ENCODE measurements around the gene BOK.

GRCh38 chr2:241559323-241560161, 997 bp downstream of the BOK start:
- TF ChIP-seq CTCF (IDR thresholded peaks at IDR 0.05 in 2 of 3, conservative IDR thresholded peaks at IDR 0.05 in 1 of 3; ENCODE audit: control insufficient read depth in 2 of 3, extremely low read depth in 1 of 3, insufficient read depth in 1 of 3, low read depth in 3 of 3, low read length in 3 of 3) = no peak
- TF ChIP-seq POLR2A (IDR thresholded peaks at IDR 0.05; ENCODE audit: low read depth, low read length) = no peak
- no peak for TF ChIP-seq HCFC1 (IDR thresholded peaks at IDR 0.05; ENCODE audit: low read length)
- TF ChIP-seq KDM1A (IDR thresholded peaks at IDR 0.05; ENCODE audit: borderline replicate concordance) = no peak
- no peak for TF ChIP-seq TARDBP (IDR thresholded peaks at IDR 0.05; ENCODE audit: borderline replicate concordance)
- no peak for TF ChIP-seq REST (IDR thresholded peaks at IDR 0.05; ENCODE audit: low read depth, low read length)
- no peak for TF ChIP-seq TCF12 (IDR thresholded peaks at IDR 0.05; ENCODE audit: low read depth, low read length)
- no peak for TF ChIP-seq POLR2AphosphoS5 (IDR thresholded peaks at IDR 0.05; ENCODE audit: low read length)
- no peak for TF ChIP-seq SRF (IDR thresholded peaks at IDR 0.05; ENCODE audit: low read depth in 2 of 2, low read length in 2 of 2)
- TF ChIP-seq POLR2AphosphoS2 (IDR thresholded peaks at IDR 0.05; ENCODE audit: low read depth, low read length) = no peak
- TF ChIP-seq CEBPZ (IDR thresholded peaks at IDR 0.05; ENCODE audit: low read depth, low read length) = no peak

All from GM12878 (cell line).